Upper lobe of left lung (tissue), 4 donors: ENCODE data around the gene WASF2.

Source experiments
- POLR2A ChIP-seq, 4 donors: fragments of 450-650 bp; IDR thresholded peaks; one replicate each; pipeline ENCODE4 v1.5.1; 2016 to 2017; ENCODE audit warnings: antibody characterized with exemption in 4 of 4, mild to moderate bottlenecking in 2 of 4
- TF ChIP-seq, protein P1 (sequence below), 6 experiments: fragments of 450-650 bp in 4 of 6; fragments of 200-600 bp in 2 of 6; sonication (generic) in 2 of 6; IDR thresholded peaks; one replicate each; pipeline ENCODE4 v1.5.1; 2016 to 2019; ENCODE audit warnings: antibody characterized with exemption in 6 of 6

DNA sequence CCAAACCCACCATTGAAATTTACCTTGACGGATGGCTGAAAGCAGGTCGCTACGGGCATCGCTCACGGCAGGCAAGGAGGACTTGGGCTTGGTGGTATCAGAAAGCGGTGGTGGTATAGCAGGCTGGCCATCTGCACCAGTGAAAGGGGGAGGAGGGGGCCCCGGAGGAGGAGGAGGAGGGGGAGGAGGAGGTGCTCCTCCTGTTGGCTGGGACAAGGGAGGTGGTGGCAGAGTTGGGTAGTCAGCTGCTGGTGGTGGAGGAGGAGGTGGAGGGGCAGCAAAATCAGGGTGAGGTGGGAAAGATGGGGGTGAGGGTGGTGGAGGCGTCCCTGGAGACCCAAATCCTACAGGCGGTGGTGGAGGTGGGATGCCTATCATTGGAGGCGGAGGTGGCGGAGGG is 80.3 kb downstream of the WASF2 start:
- TF ChIP-seq, protein P1, sequence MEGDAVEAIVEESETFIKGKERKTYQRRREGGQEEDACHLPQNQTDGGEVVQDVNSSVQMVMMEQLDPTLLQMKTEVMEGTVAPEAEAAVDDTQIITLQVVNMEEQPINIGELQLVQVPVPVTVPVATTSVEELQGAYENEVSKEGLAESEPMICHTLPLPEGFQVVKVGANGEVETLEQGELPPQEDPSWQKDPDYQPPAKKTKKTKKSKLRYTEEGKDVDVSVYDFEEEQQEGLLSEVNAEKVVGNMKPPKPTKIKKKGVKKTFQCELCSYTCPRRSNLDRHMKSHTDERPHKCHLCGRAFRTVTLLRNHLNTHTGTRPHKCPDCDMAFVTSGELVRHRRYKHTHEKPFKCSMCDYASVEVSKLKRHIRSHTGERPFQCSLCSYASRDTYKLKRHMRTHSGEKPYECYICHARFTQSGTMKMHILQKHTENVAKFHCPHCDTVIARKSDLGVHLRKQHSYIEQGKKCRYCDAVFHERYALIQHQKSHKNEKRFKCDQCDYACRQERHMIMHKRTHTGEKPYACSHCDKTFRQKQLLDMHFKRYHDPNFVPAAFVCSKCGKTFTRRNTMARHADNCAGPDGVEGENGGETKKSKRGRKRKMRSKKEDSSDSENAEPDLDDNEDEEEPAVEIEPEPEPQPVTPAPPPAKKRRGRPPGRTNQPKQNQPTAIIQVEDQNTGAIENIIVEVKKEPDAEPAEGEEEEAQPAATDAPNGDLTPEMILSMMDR (IDR thresholded peaks at IDR 0.05): no peak
- TF ChIP-seq POLR2A (IDR thresholded peaks at IDR 0.05): no peak
